ENCODE measurements around the gene GYS2.
A peak's percentile ranks its signal among the peaks of the same experiment; 100 is the strongest.
"Not testable (repeated sequence)": the region's sequence is repeated elsewhere in the genome, so short reads cannot be mapped to it uniquely, and the experiment has no call there.

The GYS2 gene

GRCh38 chr12:21604245-21605101 lies at the start of gene GYS2:
Gene GYS2, minus strand, starts transcription at chr12:21604847. Its CDS starts 255 bp downstream, at chr12:21604592.
- DNase-seq = no peak

- DNase-seq = no peak
Observed at GRCh38 chr12:21651821-21652220, 47.2 kb upstream of the GYS2 start.

GRCh38 chr12:21650997-21651396 lies 46.4 kb upstream of the GYS2 start:
- no peak for DNase-seq

- DNase-seq = peak in 2 of 56 donors; percentile 6 to 48
Observed at GRCh38 chr12:21649034-21649433, 44.4 kb upstream of the GYS2 start.

- DNase-seq = no peak
Observed at GRCh38 chr12:21648378-21648777, 43.7 kb upstream of the GYS2 start.

- DNase-seq = no peak
Observed at GRCh38 chr12:21647179-21647578, 42.5 kb upstream of the GYS2 start.

- not testable (repeated sequence) for DNase-seq
Observed at GRCh38 chr12:21645041-21645500, 40.4 kb upstream of the GYS2 start.

GRCh38 chr12:21644516-21644915 lies 39.9 kb upstream of the GYS2 start:
- DNase-seq = no peak

- DNase-seq = no peak
Observed at GRCh38 chr12:21643758-21644157, 39.1 kb upstream of the GYS2 start.

- no peak for DNase-seq
Observed at GRCh38 chr12:21642707-21643389, 38.2 kb upstream of the GYS2 start.

- no peak for DNase-seq
Observed at GRCh38 chr12:21638054-21638891, 33.6 kb upstream of the GYS2 start.

- DNase-seq = no peak
Observed at GRCh38 chr12:21634245-21634644, 29.6 kb upstream of the GYS2 start.

GRCh38 chr12:21631367-21631766 lies 26.7 kb upstream of the GYS2 start:
- no peak for DNase-seq

- no peak for DNase-seq
Observed at GRCh38 chr12:21627924-21628323, 23.3 kb upstream of the GYS2 start.

- DNase-seq = no peak
Observed at GRCh38 chr12:21618566-21618965, 13.9 kb upstream of the GYS2 start.

- no peak for DNase-seq
Observed at GRCh38 chr12:21617030-21617429, 12.4 kb upstream of the GYS2 start.

- DNase-seq = no peak
Observed at GRCh38 chr12:21615431-21615830, 10.8 kb upstream of the GYS2 start.

- no peak for DNase-seq
Observed at GRCh38 chr12:21614506-21614905, 9.9 kb upstream of the GYS2 start.

GRCh38 chr12:21613931-21614330 lies 9.3 kb upstream of the GYS2 start:
- DNase-seq = no peak

GRCh38 chr12:21608196-21608595 lies 3.5 kb upstream of the GYS2 start:
- DNase-seq = no peak

GRCh38 chr12:21607701-21608100 lies 3.1 kb upstream of the GYS2 start:
- no peak for DNase-seq

- no peak for DNase-seq
Observed at GRCh38 chr12:21606175-21606574, 1.5 kb upstream of the GYS2 start.
